Activated effector memory CD4-positive, alpha-beta T cell treated with anti-CD3 and anti-CD28 coated beads, Interleukin-2, amount 50 U/mL, for 16 hours (primary cell): Measurements from ENCODE around the gene SVOP.

ENCODE experiments used
- DNase-seq: peaks from one replicate; pipeline ENCODE4 v3.0.0-alpha.2; 2020

SVOP gene

GRCh38 chr12:108973629-108974152 is 47.2 kb downstream of the SVOP start:
- DNase-seq, result no peak

- no peak for DNase-seq
Observed at GRCh38 chr12:108972358-108972757, 48.5 kb downstream of the SVOP start.

DNA sequence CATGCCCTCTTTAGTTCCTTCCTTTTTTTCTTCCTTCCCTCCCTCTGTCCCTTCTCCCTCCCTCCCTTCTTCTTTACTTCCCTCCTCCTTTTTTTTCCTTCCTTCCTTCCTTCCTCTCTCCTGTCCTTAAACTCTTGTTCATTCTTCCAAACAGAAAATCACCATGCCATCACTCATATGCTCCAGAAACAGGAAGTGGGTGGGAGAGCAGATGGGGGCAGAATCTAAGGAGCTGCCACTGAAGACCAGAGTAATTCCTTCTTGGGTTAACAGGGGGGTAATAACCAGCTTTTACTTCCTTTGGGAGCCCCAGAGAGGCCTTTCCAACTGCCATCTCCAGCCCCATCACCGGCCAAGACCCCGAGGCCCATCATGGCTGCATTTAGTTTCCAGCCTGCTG is 51.2 kb downstream of the SVOP start:
- no peak for DNase-seq

GRCh38 chr12:108967869-108968540 is 52.9 kb downstream of the SVOP start:
- DNase-seq, result no peak

DNA sequence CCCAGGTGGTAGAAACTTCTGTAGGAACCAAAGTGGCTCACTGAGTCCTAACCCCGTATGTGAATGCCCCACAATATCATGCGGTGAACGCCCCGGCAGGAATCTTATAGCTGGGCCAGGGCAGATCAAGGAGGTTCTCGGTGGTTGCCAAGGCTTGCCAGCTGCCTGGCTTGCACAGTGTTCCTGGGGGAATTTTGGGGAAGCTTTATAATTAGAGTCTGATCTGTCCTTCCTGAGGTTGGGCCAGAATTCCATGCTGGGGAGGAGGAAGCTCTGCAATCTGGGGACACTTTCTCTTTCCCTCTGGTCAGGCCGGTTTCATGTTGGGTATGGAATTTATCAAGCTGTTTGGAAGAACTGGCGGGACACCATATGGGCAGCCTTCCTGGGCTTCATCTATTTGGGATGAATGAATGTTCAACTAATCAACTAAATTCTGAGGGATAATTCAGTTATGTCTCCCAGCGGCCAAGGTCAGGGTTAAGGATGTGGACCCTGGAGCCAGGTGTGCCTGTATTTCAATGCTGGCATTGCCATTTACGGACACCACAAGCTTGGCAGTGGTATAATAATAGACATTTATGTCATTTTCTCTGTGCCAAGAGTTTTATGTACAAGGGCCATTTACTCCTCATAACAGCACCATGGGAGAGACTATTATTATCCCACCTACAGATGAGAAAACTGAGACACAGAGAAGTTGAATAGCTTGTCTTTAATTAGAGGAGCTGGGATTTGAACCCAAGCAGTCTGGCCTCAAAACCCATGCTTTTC is 54.3 kb downstream of the SVOP start:
- DNase-seq, result no peak

GRCh38 chr12:108965886-108966285 is 55.0 kb downstream of the SVOP start:
- no peak for DNase-seq

- DNase-seq, result no peak
Observed at GRCh38 chr12:108964371-108965352, 56.2 kb downstream of the SVOP start.

DNA sequence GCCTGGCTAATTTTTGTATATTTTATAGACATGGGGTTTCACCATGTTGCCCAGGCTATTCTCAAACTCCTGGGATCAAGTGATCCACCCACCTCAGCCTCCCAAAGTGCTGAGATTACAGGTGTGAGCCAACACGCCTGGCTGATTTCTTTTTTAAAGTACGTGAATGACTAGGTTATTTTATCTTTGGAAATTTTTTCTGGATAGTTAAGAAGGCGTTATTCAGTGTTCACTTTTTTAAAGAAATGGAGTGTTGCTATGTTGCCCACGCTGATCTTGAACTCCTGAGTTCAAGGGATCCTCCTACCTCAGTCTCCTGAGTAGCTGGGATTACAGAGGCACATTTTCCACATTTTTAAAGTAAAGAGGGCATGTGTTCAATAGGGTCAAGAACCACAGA is 58.6 kb downstream of the SVOP start:
- DNase-seq, result no peak

DNA sequence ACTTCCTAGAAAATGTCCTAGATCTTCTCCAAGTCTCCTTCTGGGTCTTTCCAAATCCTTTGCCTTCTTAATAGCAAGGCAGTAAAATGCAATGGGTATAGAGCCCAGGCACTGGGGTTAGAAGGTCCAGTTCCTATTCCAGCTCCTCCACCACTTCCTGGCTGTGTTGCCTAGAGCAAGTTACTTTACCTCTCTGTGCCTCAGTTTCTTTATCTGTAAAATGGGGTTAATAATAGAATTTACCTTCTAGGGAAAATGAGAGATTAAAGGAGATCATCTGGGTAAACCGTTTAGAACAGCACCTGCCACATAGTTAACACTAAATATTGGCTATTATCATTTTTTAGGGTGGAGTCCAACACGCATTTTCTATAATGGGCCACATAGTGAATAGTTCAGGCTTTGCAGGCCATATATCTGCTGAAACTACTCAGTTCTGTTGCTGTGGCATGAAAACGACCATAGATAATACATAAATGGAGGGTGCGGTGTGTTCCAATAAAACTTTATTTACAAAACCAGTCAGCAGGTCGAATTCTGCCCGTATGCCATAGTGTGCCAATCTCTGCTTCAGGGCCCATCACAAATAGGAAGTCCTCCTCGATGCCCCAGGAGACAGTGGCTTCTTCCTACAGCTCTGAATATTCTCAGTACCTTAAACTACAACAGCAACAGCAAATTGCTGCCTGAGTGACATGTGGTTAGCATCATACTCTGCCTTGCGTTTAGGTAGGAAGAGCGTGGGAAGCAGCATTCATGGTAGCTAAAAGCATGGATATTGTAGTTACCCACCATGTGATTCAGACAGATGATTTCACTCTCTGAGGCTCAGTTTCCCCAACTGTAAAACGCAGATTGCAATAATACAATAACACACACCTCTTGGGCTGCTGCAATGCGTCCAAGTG is 60.9 kb downstream of the SVOP start:
- no peak for DNase-seq

DNA sequence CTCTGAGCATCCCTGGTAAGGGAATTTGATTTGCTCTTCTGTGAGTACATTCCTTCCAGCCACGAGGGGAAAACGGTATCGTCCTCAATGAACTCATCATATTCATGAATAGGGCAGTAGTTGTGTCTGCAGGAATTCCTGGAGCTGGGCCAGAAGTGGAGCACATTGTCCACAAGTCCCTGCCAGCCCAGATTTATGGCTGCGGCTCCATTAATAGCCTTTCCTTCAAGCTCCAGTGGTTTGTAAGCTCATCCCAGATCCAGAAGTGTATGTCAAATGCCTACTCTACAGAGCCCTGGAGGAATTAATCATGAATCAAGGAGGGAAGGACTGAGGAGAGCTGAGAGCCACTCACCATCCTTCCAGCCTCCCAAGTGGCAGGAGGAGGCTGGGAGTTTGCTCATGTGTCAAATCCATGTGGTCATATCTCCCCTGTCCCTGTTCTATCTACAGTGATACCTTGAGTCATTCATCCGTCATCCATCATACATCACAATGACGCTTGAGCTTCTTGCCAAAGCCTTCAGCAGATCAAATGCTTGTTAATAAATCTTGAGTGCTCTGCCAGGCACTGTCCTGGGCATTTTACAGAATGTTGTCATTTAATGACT is 65.5 kb downstream of the SVOP start:
- DNase-seq, result no peak

DNA sequence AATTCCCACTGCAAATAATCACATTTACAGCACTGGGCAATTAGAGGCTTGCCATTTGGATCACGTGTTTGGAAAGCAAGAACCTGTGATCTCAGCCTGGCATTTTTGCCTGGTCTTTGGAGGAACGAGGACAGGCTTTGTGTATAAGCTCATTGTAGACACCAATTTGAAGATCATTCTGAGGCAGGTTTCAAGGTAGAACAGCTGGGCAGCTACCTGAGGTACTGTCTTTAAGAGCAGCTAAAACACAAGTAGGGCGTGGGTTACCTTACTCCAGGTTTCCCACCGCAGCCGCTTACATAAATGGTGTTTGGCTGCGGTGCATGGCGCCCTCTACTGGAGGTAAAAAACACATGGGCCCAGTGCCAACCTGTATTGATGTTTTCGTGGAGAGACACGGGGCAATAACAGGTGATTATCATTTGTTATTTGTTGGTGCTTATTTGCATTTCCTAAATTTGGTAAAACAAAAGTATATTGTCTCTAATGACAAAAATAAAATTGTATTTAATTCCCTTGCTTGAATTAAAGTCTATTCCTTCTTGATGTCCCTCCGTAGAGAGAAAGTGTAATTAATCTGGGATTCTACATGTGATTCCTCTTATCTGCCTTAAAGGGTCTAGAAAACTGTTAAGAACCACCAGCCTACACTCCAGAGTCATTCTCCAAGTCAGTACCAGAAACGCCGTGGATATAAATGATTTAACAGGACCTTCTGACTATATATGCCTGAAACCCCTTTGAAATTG is 69.7 kb downstream of the SVOP start:
- peak; percentile 89 for DNase-seq

DNA sequence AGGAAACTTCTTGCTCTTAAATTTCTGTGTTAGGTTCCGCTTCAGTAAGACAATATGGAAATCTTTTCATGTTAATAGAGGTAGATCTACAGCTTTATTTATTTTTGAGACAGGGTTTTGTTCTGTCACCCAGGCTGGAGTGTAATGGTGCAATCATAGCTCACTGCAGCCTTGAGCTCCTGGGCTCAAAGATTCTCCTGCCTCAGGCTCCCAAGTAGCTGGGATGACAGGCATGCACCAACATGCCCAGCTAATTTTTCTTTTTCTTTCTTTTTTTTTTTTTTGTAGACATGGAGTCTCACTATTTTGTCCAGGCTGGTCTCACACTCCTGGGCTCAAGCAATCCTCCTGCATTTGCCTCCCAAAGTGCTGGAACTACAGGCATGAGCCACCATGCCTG is 70.9 kb downstream of the SVOP start:
- DNase-seq, result no peak

DNA sequence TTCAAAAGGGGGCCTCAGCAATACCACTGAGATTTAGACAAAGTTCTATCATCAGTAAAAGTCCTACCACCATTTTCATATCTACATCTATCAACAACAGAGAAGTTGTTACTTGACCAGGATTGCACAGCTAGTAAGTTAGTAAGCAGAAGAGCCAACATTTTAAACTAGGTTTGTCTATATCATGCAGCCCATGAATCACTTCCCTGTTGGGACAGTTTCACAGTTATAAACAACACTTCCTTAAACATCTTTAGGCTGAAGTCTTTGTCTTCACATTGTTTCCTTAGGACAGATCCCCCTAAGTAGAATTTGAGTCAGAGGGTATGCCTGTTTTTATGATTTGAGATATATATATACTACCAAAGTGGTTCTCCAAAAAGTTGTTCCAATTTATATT is 72.5 kb downstream of the SVOP start:
- no peak for DNase-seq

GRCh38 chr12:108947097-108947496 is 73.8 kb downstream of the SVOP start:
- no peak for DNase-seq

- no peak for DNase-seq
Observed at GRCh38 chr12:108940138-108940537, 80.7 kb downstream of the SVOP start.

DNA sequence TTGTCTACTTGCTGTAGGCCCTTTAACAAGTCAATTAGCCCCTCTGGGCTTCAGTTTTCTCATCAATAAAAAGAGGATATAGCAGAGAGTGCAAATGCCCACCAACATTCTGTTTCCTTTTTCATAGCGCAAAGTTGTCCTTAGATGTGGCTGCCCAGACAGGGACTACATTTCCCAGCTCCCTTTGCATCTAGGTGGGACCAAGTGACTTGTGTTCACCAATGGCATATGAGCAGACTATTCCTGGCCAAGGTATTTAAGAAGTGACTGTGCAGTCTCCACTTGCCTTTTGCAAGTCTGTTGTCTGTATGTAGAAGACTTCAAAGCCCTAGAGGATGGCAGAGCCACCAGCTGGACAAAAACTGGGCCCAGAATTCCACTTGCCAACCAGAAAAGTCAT is 81.3 kb downstream of the SVOP start:
- DNase-seq, result no peak

DNA sequence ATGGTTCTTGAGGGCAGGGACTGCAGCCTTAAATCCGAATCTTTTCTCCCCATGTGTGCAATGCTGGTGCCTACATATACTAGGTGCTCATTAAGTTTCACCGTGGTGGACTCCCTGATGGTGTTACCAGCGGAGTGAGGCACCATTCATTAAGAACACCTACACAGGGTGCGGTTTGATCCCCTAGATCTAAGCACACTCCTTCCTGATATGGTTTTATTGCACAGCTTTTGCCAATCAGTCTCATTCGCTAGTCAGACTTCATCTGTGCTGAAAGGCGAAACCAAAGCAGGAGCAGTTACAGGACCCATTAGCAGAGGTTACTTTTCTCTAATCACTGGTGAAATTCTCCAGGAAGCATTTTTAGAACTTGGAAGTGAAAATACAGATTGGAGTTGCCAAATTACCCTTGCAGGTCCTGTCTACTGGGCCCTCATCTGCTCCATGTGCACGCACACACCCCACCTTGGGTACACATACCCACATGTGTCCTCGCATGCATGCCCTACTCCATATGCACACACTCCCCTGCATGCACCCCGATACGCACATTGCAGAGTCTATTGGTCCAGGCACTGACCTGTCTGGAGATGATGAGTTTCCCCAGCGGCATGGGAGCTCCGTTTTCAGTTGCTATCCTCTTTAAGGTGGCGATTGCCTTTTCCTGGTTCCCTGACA is 82.5 kb downstream of the SVOP start:
- no peak for DNase-seq

GRCh38 chr12:108935159-108935763 is 85.6 kb downstream of the SVOP start:
- no peak for DNase-seq

- DNase-seq, result no peak
Observed at GRCh38 chr12:108933949-108934348, 86.9 kb downstream of the SVOP start.

DNA sequence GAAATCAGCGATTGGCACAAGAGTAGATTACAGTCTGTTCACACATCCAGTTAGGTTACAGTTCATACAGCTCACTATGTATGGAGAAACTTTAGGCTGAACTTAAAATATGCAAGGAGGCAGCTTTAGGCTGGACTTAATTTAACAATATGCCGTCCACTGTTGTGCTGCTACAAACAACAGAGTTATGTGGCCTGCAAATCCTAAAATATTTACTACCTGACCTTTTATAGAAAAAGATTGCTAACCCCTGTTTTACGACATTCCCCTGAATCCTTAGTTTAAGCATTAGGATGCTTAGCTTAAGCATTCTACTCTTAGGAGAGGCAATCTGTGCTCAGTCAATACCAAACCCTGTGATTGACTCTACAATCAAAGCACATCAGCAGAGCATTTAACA is 90.1 kb downstream of the SVOP start:
- no peak for DNase-seq
